Measurements from ENCODE around the gene HTATIP2. TPM values are rescaled to one million over a fixed set of nuclear protein-coding genes. Genes with fewer than 3 reads are reported as not detected.

The HTATIP2 gene
- total RNA-seq, 1 experiment from 2014 or later = 42.5 TPM

- Mint-ChIP-seq H3K27ac (ENCODE audit: low read depth, unreplicated experiment) (no peak overlapping the region), H3K4me3 (ENCODE audit: unreplicated experiment) (no peak overlapping the region), H3K27me3 (ENCODE audit: insufficient read depth, unreplicated experiment) (peaks cover 27% of the 10 kb centered on the region), H3K36me3 (ENCODE audit: insufficient read depth, unreplicated experiment) (no peaks in the 10 kb centered on the region), H3K9me3 (ENCODE audit: unreplicated experiment) (no peaks in the 10 kb centered on the region), H3K4me1 (ENCODE audit: insufficient read depth, unreplicated experiment) (peaks cover 17% of the 10 kb centered on the region)
- no TSS peak for BruUV-seq (replicated peaks)
- ChIA-PET CTCF (interaction anchor here (0.5 to 12.3 kb wide), 16 partner anchors 10 to 788 kb away, joined by 3 to 253 read pairs (median 3); partner anchors contain the start of gene HTATIP2), POLR2A (interaction anchor here (0.5 to 2.2 kb wide), 7 partner anchors 13 to 433 kb away, joined by 3 to 6 read pairs (median 3); no protein-coding TSS in a partner anchor)
- no peak for TF ChIP-seq CTCF (IDR thresholded peaks at IDR 0.05; ENCODE audit: unreplicated experiment)
- peak; percentile 54 for DNase-seq (ENCODE audit: unreplicated experiment)
- intact Hi-C loops (cut with micrococcal nuclease) = loop anchor here (5.0 kb wide), 2 partner anchors 399 to 444 kb away; no protein-coding TSS in a partner anchor
Observed at GRCh38 chr11:20351136-20351535, 12.4 kb upstream of the HTATIP2 start.

- Mint-ChIP-seq H3K36me3 (ENCODE audit: insufficient read depth, unreplicated experiment) (no peaks in the 10 kb centered on the region), H3K4me1 (ENCODE audit: insufficient read depth, unreplicated experiment) (peaks cover 17% of the 10 kb centered on the region), H3K9me3 (ENCODE audit: unreplicated experiment) (no peaks in the 10 kb centered on the region), H3K4me3 (ENCODE audit: unreplicated experiment) (no peak overlapping the region), H3K27me3 (ENCODE audit: insufficient read depth, unreplicated experiment) (peaks cover 20% of the 10 kb centered on the region), H3K27ac (ENCODE audit: low read depth, unreplicated experiment) (no peak overlapping the region)
- no peak for DNase-seq (ENCODE audit: unreplicated experiment)
- ChIA-PET POLR2A (interaction anchor here (0.9 to 2.2 kb wide), 4 partner anchors 12 to 220 kb away, joined by 3 to 6 read pairs (median 4); no protein-coding TSS in a partner anchor), CTCF (interaction anchor here (0.6 to 12.3 kb wide), 19 partner anchors 10 to 789 kb away, joined by 3 to 253 read pairs (median 3); partner anchors contain the start of gene HTATIP2)
- TF ChIP-seq CTCF (IDR thresholded peaks at IDR 0.05; ENCODE audit: unreplicated experiment) = no peak
- intact Hi-C loops (cut with micrococcal nuclease) = loop anchor here (5.0 kb wide), 2 partner anchors 400 to 445 kb away; no protein-coding TSS in a partner anchor
- BruUV-seq (replicated peaks) = no TSS peak
Observed at GRCh38 chr11:20351751-20352262, 11.7 kb upstream of the HTATIP2 start.

- H3K27ac Mint-ChIP-seq (ENCODE audit: low read depth, unreplicated experiment) = no peak overlapping the region
- ChIA-PET POLR2A (interaction anchor here (0.5 to 1.8 kb wide), 11 partner anchors 10 to 449 kb away, joined by 3 to 9 read pairs (median 3); partner anchors contain the start of gene HTATIP2), CTCF (interaction anchor here (0.6 to 12.3 kb wide), 60 partner anchors 10 to 1253 kb away, joined by 3 to 253 read pairs (median 4); partner anchors contain the start of gene HTATIP2)
- H3K36me3 Mint-ChIP-seq (ENCODE audit: insufficient read depth, unreplicated experiment) = no peaks in the 10 kb centered on the region
- no peaks in the 10 kb centered on the region for H3K9me3 Mint-ChIP-seq (ENCODE audit: unreplicated experiment)
- H3K4me3 Mint-ChIP-seq (ENCODE audit: unreplicated experiment) = no peak overlapping the region
- peaks cover 17% of the 10 kb centered on the region for H3K4me1 Mint-ChIP-seq (ENCODE audit: insufficient read depth, unreplicated experiment)
- peak; percentile 58 for DNase-seq (ENCODE audit: unreplicated experiment)
- intact Hi-C loops (cut with micrococcal nuclease) = loop anchor here (2.0 to 5.0 kb wide), 4 partner anchors 109 to 447 kb away; no protein-coding TSS in a partner anchor
- H3K27me3 Mint-ChIP-seq (ENCODE audit: insufficient read depth, unreplicated experiment) = no peaks in the 10 kb centered on the region
- no TSS peak for BruUV-seq (replicated peaks)
- TF ChIP-seq CTCF (IDR thresholded peaks at IDR 0.05; ENCODE audit: unreplicated experiment) = peak; percentile 82
Observed at GRCh38 chr11:20353829-20354434, 9.6 kb upstream of the HTATIP2 start.

Data from MCF 10A (cell line).